H9 (cell line): ENCODE measurements around the gene INPP5A. TPM values are rescaled to one million over a fixed set of nuclear protein-coding genes. Genes with fewer than 3 reads are reported as not detected.

ENCODE experiments used
- DNase-seq: peaks from one replicate; pipeline ENCODE4 v3.0.0-alpha.2; 2017
- H2AFZ ChIP-seq: one replicate; pipeline ENCODE4 v1.6.1; 2013; ENCODE audit warnings: mild to moderate bottlenecking, low read length, control low read depth, moderate library complexity
- H2AK5ac ChIP-seq: 2 replicates; pipeline ENCODE4 v1.6.1; 2013; ENCODE audit warnings: low read length, control low read depth, mixed read lengths; ENCODE audit not compliant: insufficient read length
- H2BK120ac ChIP-seq: one replicate; pipeline ENCODE4 v1.6.1; 2013; ENCODE audit warnings: low read depth, mild to moderate bottlenecking, low read length, control low read depth, inconsistent platforms; ENCODE audit not compliant: poor library complexity, severe bottlenecking
- H2BK12ac ChIP-seq: 2 replicates; pipeline ENCODE4 v1.6.1; 2013; ENCODE audit warnings: low read length, control low read depth, mixed read lengths, low read depth; ENCODE audit not compliant: insufficient read length
- H2BK15ac ChIP-seq: 2 replicates; pipeline ENCODE4 v1.6.1; 2013; ENCODE audit warnings: low read depth, low read length, control low read depth
- H2BK20ac ChIP-seq: one replicate; pipeline ENCODE4 v1.6.1; 2013; ENCODE audit warnings: low read depth, mild to moderate bottlenecking, low read length, control low read depth, inconsistent platforms; ENCODE audit not compliant: poor library complexity, severe bottlenecking
- H2BK5ac ChIP-seq: 2 replicates; pipeline ENCODE4 v1.6.1; 2013; ENCODE audit warnings: low read length, control low read depth, mixed read lengths; ENCODE audit not compliant: insufficient read length
- H3K14ac ChIP-seq: 2 replicates; pipeline ENCODE4 v1.6.1; 2013; ENCODE audit warnings: low read length, control low read depth; ENCODE audit not compliant: insufficient read depth
- H3K18ac ChIP-seq: 2 replicates; pipeline ENCODE4 v1.6.1; 2013; ENCODE audit warnings: low read depth, mild to moderate bottlenecking, mixed read lengths, low read length, control low read depth; ENCODE audit not compliant: insufficient read length
- H3K23ac ChIP-seq: 2 replicates; pipeline ENCODE4 v1.6.1; 2013; ENCODE audit warnings: low read length, control low read depth, mixed read lengths, low read depth; ENCODE audit not compliant: insufficient read length
- H3K23me2 ChIP-seq: 2 replicates; pipeline ENCODE4 v1.6.1; 2013; ENCODE audit warnings: low read depth, mild to moderate bottlenecking, mixed read lengths, low read length, control low read depth; ENCODE audit not compliant: insufficient read length, poor library complexity, severe bottlenecking
- H3K27ac ChIP-seq: 2 replicates; pipeline ENCODE4 v1.5.1; 2013; ENCODE audit warnings: low read length, control low read depth, mixed read lengths, low read depth; ENCODE audit not compliant: insufficient read length
- H3K27me3 ChIP-seq: 2 replicates; pipeline ENCODE4 v1.6.1; 2013; ENCODE audit warnings: low read length, control low read depth, inconsistent platforms; ENCODE audit not compliant: insufficient read depth
- H3K4ac ChIP-seq: 2 replicates; pipeline ENCODE4 v1.6.1; 2013; ENCODE audit warnings: low read depth, mild to moderate bottlenecking, control low read depth, inconsistent platforms, low read length, moderate library complexity
- H3K4me1 ChIP-seq: 2 replicates; pipeline ENCODE4 v1.6.1; 2013; ENCODE audit warnings: low read length, control low read depth, inconsistent platforms; ENCODE audit not compliant: insufficient read depth
- H3K4me2 ChIP-seq: 2 replicates; pipeline ENCODE4 v1.6.1; 2013; ENCODE audit warnings: low read length, control low read depth, mixed read lengths; ENCODE audit not compliant: insufficient read length, insufficient read depth
- H3K56ac ChIP-seq: 2 replicates; pipeline ENCODE4 v1.6.1; 2013; ENCODE audit warnings: low read depth, mild to moderate bottlenecking, mixed read lengths, low read length, control low read depth; ENCODE audit not compliant: insufficient read length
- H3K79me1 ChIP-seq: 2 replicates; pipeline ENCODE4 v1.6.1; 2013; ENCODE audit warnings: low read depth, mild to moderate bottlenecking, moderate library complexity, low read length, control low read depth, inconsistent platforms; ENCODE audit not compliant: insufficient read depth, poor library complexity, severe bottlenecking
- H3K79me2 ChIP-seq: 2 replicates; pipeline ENCODE4 v1.6.1; 2013; ENCODE audit warnings: low read length, control low read depth, inconsistent platforms; ENCODE audit not compliant: insufficient read depth
- H3K9ac ChIP-seq: 2 replicates; pipeline ENCODE4 v1.6.1; 2013; ENCODE audit warnings: low read length, control low read depth, mixed read lengths; ENCODE audit not compliant: insufficient read length; ENCODE audit errors: extremely low read depth
- H3K9me3 ChIP-seq: one replicate; pipeline ENCODE4 v1.6.1; 2013; ENCODE audit warnings: low read depth, low read length, inconsistent platforms; ENCODE audit not compliant: control insufficient read depth
- H3T11ph ChIP-seq: one replicate; pipeline ENCODE4 v1.6.1; 2013; ENCODE audit warnings: mild to moderate bottlenecking, low read length, control low read depth, inconsistent platforms
- H4K20me1 ChIP-seq: one replicate; pipeline ENCODE4 v1.6.1; 2013; ENCODE audit not compliant: control insufficient read depth, insufficient read length, insufficient read depth
- H4K5ac ChIP-seq: 2 replicates; pipeline ENCODE4 v1.6.1; 2013; ENCODE audit warnings: low read depth, mild to moderate bottlenecking, mixed read lengths, low read length, control low read depth; ENCODE audit not compliant: insufficient read length
- H4K8ac ChIP-seq: replicated peaks from 2 replicates; pipeline ENCODE4 v1.6.1; 2013; ENCODE audit warnings: low read length, control low read depth, mixed read lengths, low read depth; ENCODE audit not compliant: insufficient read length
- H4K91ac ChIP-seq: 2 replicates; pipeline ENCODE4 v1.6.1; 2013; ENCODE audit warnings: low read depth, mild to moderate bottlenecking, moderate library complexity, mixed read lengths, low read length, control low read depth; ENCODE audit not compliant: insufficient read length
- H3K27ac Mint-ChIP-seq, 3 experiments: 2 replicates in 2 of 3; 3 replicates in 1 of 3; pipeline ENCODE4 v1.8.0; 2020 to 2021; ENCODE audit warnings: mixed read lengths in 3 of 3, mild to moderate bottlenecking in 1 of 3, moderate library complexity in 1 of 3
- H3K27me3 Mint-ChIP-seq: 2 replicates; pipeline ENCODE4 v1.8.0; 2021; ENCODE audit warnings: low read depth, mild to moderate bottlenecking, moderate library complexity, mixed read lengths
- H3K36me3 Mint-ChIP-seq, 3 experiments: 2 replicates in 2 of 3; 3 replicates in 1 of 3; pipeline ENCODE4 v1.8.0; 2020 to 2021; ENCODE audit warnings: low read depth in 3 of 3, mixed read lengths in 3 of 3; ENCODE audit not compliant: insufficient read depth in 1 of 3
- H3K4me1 Mint-ChIP-seq, 2 experiments: 2 replicates each; pipeline ENCODE4 v1.8.0; 2020; ENCODE audit warnings: mixed read lengths in 2 of 2
- H3K4me3 Mint-ChIP-seq, 2 experiments: 2 replicates in 1 of 2; 3 replicates in 1 of 2; pipeline ENCODE4 v1.8.0; 2020 to 2021; ENCODE audit warnings: mild to moderate bottlenecking in 2 of 2, mixed read lengths in 2 of 2, moderate library complexity in 1 of 2
- H3K9me3 Mint-ChIP-seq, 2 experiments: 2 replicates in 1 of 2; 3 replicates in 1 of 2; pipeline ENCODE4 v1.8.0; 2020; ENCODE audit warnings: mild to moderate bottlenecking in 2 of 2, mixed read lengths in 2 of 2, moderate library complexity in 1 of 2
- CTCF ChIP-seq: fragments of 200-600 bp; sonication (generic); conservative IDR thresholded peaks from 3 replicates; pipeline ENCODE4 v1.8.0; 2021; ENCODE audit warnings: antibody characterized with exemption, mild to moderate bottlenecking
- WGBS: extraction: QIAGEN DNeasy Blood & Tissue Kit; methylation state at CpG from one replicate; pipeline ENCODE4 v1.1.7; 2013; ENCODE audit warnings: missing lambda C conversion rate, low lambda C conversion rate, mixed read lengths; ENCODE audit not compliant: insufficient read length; ENCODE audit errors: extremely low coverage; 5-methylcytosine and 5-hydroxymethylcytosine counted together
- total RNA-seq: library from RNA; stranded (reverse); gene quantifications from 2 replicates; pipeline ENCODE4 v1.2.1, GENCODE V29; 2021

The INPP5A gene
- total RNA-seq, 1 experiment from 2014 or later: 17.7 TPM

GRCh38 chr10:132603851-132604533 lies 66.4 kb downstream of the INPP5A start:
- no peaks in the 10 kb centered on the region for H3K79me1 ChIP-seq
- peaks cover 8 to 31% (median 20%) of the 10 kb centered on the region in 3 experiments for H3K36me3 Mint-ChIP-seq
- H4K91ac ChIP-seq: no peak overlapping the region
- no peak overlapping the region for H2BK12ac ChIP-seq
- no peak overlapping the region for H3K56ac ChIP-seq
- no peak for DNase-seq
- peaks cover 5 to 6% of the 10 kb centered on the region in 2 experiments; a peak in 2 of 4 replicates for H3K4me1 Mint-ChIP-seq
- no peak for TF ChIP-seq CTCF
- H3K27ac ChIP-seq: no peak overlapping the region
- H3K4me1 ChIP-seq: no peaks in the 10 kb centered on the region
- no peak overlapping the region for H4K8ac ChIP-seq
- H2BK15ac ChIP-seq: no peak overlapping the region
- no peak overlapping the region for H3K18ac ChIP-seq
- no peak overlapping the region for H4K5ac ChIP-seq
- no peak overlapping the region for H3K14ac ChIP-seq
- peaks cover 37 to 48% of the 10 kb centered on the region in 2 experiments for H3K9me3 Mint-ChIP-seq
- no peak overlapping the region for H3K4me3 Mint-ChIP-seq
- no peaks in the 10 kb centered on the region for H4K20me1 ChIP-seq
- no peak overlapping the region for H3T11ph ChIP-seq
- no CpG with 5 or more reads among the region's 30 CpGs for WGBS
- H3K23ac ChIP-seq: no peak overlapping the region
- H3K9me3 ChIP-seq: no peaks in the 10 kb centered on the region
- no peak overlapping the region for H3K27ac Mint-ChIP-seq
- no peaks in the 10 kb centered on the region for H3K23me2 ChIP-seq
- no peak overlapping the region for H2AK5ac ChIP-seq
- no peak overlapping the region for H3K4ac ChIP-seq
- no peak overlapping the region for H2BK20ac ChIP-seq
- no peak overlapping the region for H2AFZ ChIP-seq
- H3K9ac ChIP-seq: no peak overlapping the region
- no peak overlapping the region for H2BK5ac ChIP-seq
- H3K4me2 ChIP-seq: no peak overlapping the region
- H2BK120ac ChIP-seq: no peak overlapping the region
- no peaks in the 10 kb centered on the region for H3K27me3 ChIP-seq
- H3K27me3 Mint-ChIP-seq: peaks cover 35% of the 10 kb centered on the region
- H3K79me2 ChIP-seq: no peaks in the 10 kb centered on the region
